GM23338 (cell line): ENCODE data around the gene SNAP25. TPM values are rescaled to one million over a fixed set of nuclear protein-coding genes. Genes with fewer than 3 reads are reported as not detected.

Source experiments
- ATAC-seq: fragments of 200-7000 bp; cut with Tn5 transposase; 3 replicates; pipeline ENCODE4 v1.9.1; 2020
- DNase-seq: peaks from one replicate; pipeline ENCODE4 v3.0.0-alpha.2; 2015; ENCODE audit warnings: low spot score
- H2AFZ ChIP-seq: fragments of 200-600 bp; sonication (generic); 2 replicates; pipeline ENCODE4 v1.8.0; 2016; ENCODE audit warnings: antibody characterized with exemption, mild to moderate bottlenecking, moderate library complexity
- H3F3A ChIP-seq: fragments of 200-600 bp; sonication (generic); replicated peaks from 2 replicates; pipeline ENCODE4 v1.8.0; 2017; ENCODE audit warnings: antibody characterized with exemption, mixed run types, low read depth
- H3K27ac ChIP-seq: fragments of 200-600 bp; sonication (generic); 2 replicates; pipeline ENCODE4 v1.6.1; 2016; ENCODE audit warnings: low read depth
- H3K27me3 ChIP-seq: fragments of 200-600 bp; sonication (generic); 2 replicates; pipeline ENCODE4 v1.8.0; 2016; ENCODE audit warnings: mild to moderate bottlenecking, mixed run types, moderate library complexity; ENCODE audit not compliant: insufficient read depth
- H3K36me3 ChIP-seq: fragments of 200-600 bp; sonication (generic); 2 replicates; pipeline ENCODE4 v1.8.0; 2016; ENCODE audit warnings: mild to moderate bottlenecking; ENCODE audit not compliant: insufficient read depth
- H3K4me1 ChIP-seq: fragments of 200-600 bp; sonication (generic); 2 replicates; pipeline ENCODE4 v1.8.0; 2016; ENCODE audit warnings: mild to moderate bottlenecking, moderate library complexity; ENCODE audit not compliant: insufficient read depth
- H3K4me2 ChIP-seq: fragments of 200-600 bp; sonication (generic); 2 replicates; pipeline ENCODE4 v1.7.1; 2017; ENCODE audit warnings: mixed run types
- H3K4me3 ChIP-seq: fragments of 200-600 bp; sonication (generic); 2 replicates; pipeline ENCODE4 v1.6.1; 2016; ENCODE audit warnings: mixed run types
- H3K79me2 ChIP-seq: fragments of 200-600 bp; sonication (generic); replicated peaks from 2 replicates; pipeline ENCODE4 v1.8.0; 2017; ENCODE audit warnings: mild to moderate bottlenecking; ENCODE audit not compliant: insufficient read depth
- H3K9me2 ChIP-seq: fragments of 200-600 bp; sonication (generic); 2 replicates; pipeline ENCODE4 v1.8.0; 2017; ENCODE audit not compliant: insufficient read depth
- H4K20me1 ChIP-seq: fragments of 200-600 bp; sonication (generic); replicated peaks from 2 replicates; pipeline ENCODE4 v1.8.0; 2017; ENCODE audit warnings: mild to moderate bottlenecking; ENCODE audit not compliant: insufficient read depth
- H3K27ac Mint-ChIP-seq: 2 replicates; pipeline ENCODE4 v1.8.0; 2020; ENCODE audit warnings: inconsistent platforms, mild to moderate bottlenecking, moderate library complexity, mixed read lengths
- H3K27me3 Mint-ChIP-seq: 3 replicates; pipeline ENCODE4 v1.8.0; 2022; ENCODE audit warnings: low read depth, mild to moderate bottlenecking, moderate library complexity, mixed read lengths, inconsistent platforms; ENCODE audit not compliant: insufficient read depth, poor library complexity
- H3K36me3 Mint-ChIP-seq: 3 replicates; pipeline ENCODE4 v1.8.0; 2021; ENCODE audit warnings: low read depth, mild to moderate bottlenecking, inconsistent platforms, moderate library complexity, mixed read lengths
- H3K4me1 Mint-ChIP-seq: 3 replicates; pipeline ENCODE4 v1.8.0; 2020; ENCODE audit warnings: mild to moderate bottlenecking, inconsistent platforms, mixed read lengths
- H3K4me3 Mint-ChIP-seq: 3 replicates; pipeline ENCODE4 v1.8.0; 2021; ENCODE audit warnings: moderate library complexity, mild to moderate bottlenecking, inconsistent platforms, mixed read lengths
- H3K9me3 Mint-ChIP-seq: 3 replicates; pipeline ENCODE4 v1.8.0; 2020; ENCODE audit warnings: moderate library complexity, mild to moderate bottlenecking, inconsistent platforms, mixed read lengths
- CREB1 ChIP-seq: fragments of 250-450 bp; sonication (Bioruptor Pico); IDR thresholded peaks from 2 replicates; pipeline ENCODE4 v1.5.0; 2020; ENCODE audit warnings: low read depth, mild to moderate bottlenecking, moderate library complexity
- EZH2 ChIP-seq: fragments of 200-600 bp; sonication (generic); IDR thresholded peaks from one replicate; pipeline ENCODE4 v1.8.0; 2017; ENCODE audit warnings: antibody characterized with exemption, mild to moderate bottlenecking, low read depth; ENCODE audit not compliant: unreplicated experiment
- EZH2phosphoT487 ChIP-seq: fragments of 200-600 bp; sonication (generic); IDR thresholded peaks from one replicate; pipeline ENCODE4 v1.8.1; 2018; ENCODE audit warnings: antibody characterized with exemption; ENCODE audit not compliant: unreplicated experiment
- JUNB ChIP-seq: IDR thresholded peaks from one replicate; pipeline ENCODE4 v1.6.1; 2016; ENCODE audit warnings: antibody characterized with exemption; ENCODE audit not compliant: unreplicated experiment
- NANOG ChIP-seq: IDR thresholded peaks from 2 replicates; pipeline ENCODE4 v1.6.1; 2016; ENCODE audit warnings: antibody characterized with exemption, borderline replicate concordance
- POLR2AphosphoS5 ChIP-seq: IDR thresholded peaks from 2 replicates; pipeline ENCODE4 v1.6.1; 2016; ENCODE audit warnings: antibody characterized with exemption, low read depth
- ZNF114 ChIP-seq: fragments of 250-450 bp; sonication (Bioruptor Pico); IDR thresholded peaks from 2 replicates; pipeline ENCODE4 v1.5.0; 2020; ENCODE audit warnings: mild to moderate bottlenecking, moderate library complexity
- ZNF331 ChIP-seq: fragments of 250-450 bp; sonication (Bioruptor Pico); IDR thresholded peaks from 2 replicates; pipeline ENCODE4 v1.5.0; 2020; ENCODE audit warnings: low read depth, mild to moderate bottlenecking, moderate library complexity
- polyA plus RNA-seq: library from polyadenylated mRNA; unstranded; fragments of >200 nt; fragmentation: Nextera tagmentation; extraction: Ambion mirVana; gene quantifications from 2 replicates; pipeline ENCODE4 v1.2.1, GENCODE V29; 2016
- total RNA-seq: library from RNA; depleted of rRNA; stranded (reverse); fragments of >200 nt; shearing (Covaris generic); gene quantifications from 2 replicates; pipeline ENCODE4 v1.2.3, GENCODE V29; 2014
- TF ChIP-seq, protein P1 (sequence below), 2 experiments: fragments of 200-600 bp in 1 of 2; sonication (generic) in 1 of 2; conservative IDR thresholded peaks; 2 replicates each; pipeline versions ENCODE4 v1.5.1 to v1.6.1; 2016 to 2017; ENCODE audit warnings: antibody characterized with exemption in 2 of 2, low read depth in 2 of 2, mild to moderate bottlenecking in 2 of 2, moderate library complexity in 1 of 2
- TF ChIP-seq, protein P2 (sequence below): fragments of 250-450 bp; sonication (Bioruptor Pico); IDR thresholded peaks from 2 replicates; pipeline ENCODE4 v1.5.0; 2020; ENCODE audit warnings: mild to moderate bottlenecking, moderate library complexity
- TF ChIP-seq, protein P3 (sequence below): IDR thresholded peaks from one replicate; pipeline ENCODE4 v1.6.1; 2018; ENCODE audit warnings: antibody characterized with exemption; ENCODE audit not compliant: unreplicated experiment

The SNAP25 gene
- total and polyA plus RNA-seq, 2 experiments from 2014 or later: 0.82 to 1.3 TPM

DNA sequence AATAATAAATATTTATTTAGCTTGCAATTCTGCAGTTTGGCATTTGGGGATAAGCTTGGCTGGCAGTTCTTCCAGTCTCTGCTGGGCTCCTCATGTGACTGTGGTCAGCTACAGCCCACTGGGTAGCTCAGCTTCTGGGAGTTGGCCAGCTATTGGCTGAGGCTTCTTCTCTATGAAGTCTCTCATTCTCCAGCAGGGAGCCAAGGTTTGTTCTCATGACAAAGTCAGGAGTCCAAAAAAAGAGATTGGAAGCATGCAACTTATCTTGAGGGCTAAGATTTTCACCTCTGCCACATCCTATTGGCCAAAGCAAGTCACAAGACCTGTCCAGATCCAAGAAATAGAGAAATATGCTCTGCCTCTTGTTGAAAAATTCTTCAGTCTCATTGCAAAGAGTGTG, 94.6 kb downstream of the SNAP25 start (continued):
- TF ChIP-seq JUNB: no peak
- no peak for TF ChIP-seq ZNF331 (CRISPR knock-in tag)
- no peak for TF ChIP-seq NANOG
- TF ChIP-seq ZNF114 (CRISPR knock-in tag): no peak
- no peak for TF ChIP-seq EZH2phosphoT487
- TF ChIP-seq EZH2: no peak

DNA sequence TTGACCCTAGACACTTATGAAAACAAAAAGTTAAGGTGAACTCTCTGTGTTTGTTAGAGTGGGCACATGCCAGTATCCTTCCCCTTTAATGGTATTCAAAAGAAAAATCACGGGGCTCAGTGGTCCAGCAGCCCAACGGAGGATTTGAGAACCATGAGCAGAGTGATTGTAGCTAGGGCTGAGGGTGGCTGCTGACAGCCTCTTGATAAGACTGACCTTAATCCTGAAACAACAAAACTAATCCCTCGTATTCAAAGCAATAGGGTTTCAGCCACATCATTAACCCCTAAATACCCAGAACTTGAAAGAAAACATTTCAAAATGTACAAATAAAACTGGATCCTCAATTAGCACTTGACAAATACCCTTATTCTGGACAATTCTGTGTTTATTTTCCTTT, 95.1 kb downstream of the SNAP25 start:
- Histone ChIP-seq H3K9me2 (peaks cover 12% of the 10 kb centered on the region), H3K27me3 (no peaks in the 10 kb centered on the region), H3K79me2 (no peaks in the 10 kb centered on the region), H4K20me1 (no peaks in the 10 kb centered on the region), H3K4me3 (no peak overlapping the region), H3K4me1 (peaks cover 25% of the 10 kb centered on the region), H3K36me3 (peaks cover 3% of the 10 kb centered on the region; the same call in 1 of the 2 replicates), H3F3A (no peaks in the 10 kb centered on the region), H3K4me2 (peak overlapping the region; percentile 59; the same call in 1 of the 2 replicates), H3K27ac (no peak overlapping the region), H2AFZ (peak overlapping the region; percentile 10; the same call in 1 of the 2 replicates)
- H3K27ac Mint-ChIP-seq: no peak overlapping the region
- H3K27me3 Mint-ChIP-seq: peaks cover 2% of the 10 kb centered on the region
- DNase-seq (no peak), ATAC-seq (peak; percentile 58)
- TF ChIP-seq, protein P1, sequence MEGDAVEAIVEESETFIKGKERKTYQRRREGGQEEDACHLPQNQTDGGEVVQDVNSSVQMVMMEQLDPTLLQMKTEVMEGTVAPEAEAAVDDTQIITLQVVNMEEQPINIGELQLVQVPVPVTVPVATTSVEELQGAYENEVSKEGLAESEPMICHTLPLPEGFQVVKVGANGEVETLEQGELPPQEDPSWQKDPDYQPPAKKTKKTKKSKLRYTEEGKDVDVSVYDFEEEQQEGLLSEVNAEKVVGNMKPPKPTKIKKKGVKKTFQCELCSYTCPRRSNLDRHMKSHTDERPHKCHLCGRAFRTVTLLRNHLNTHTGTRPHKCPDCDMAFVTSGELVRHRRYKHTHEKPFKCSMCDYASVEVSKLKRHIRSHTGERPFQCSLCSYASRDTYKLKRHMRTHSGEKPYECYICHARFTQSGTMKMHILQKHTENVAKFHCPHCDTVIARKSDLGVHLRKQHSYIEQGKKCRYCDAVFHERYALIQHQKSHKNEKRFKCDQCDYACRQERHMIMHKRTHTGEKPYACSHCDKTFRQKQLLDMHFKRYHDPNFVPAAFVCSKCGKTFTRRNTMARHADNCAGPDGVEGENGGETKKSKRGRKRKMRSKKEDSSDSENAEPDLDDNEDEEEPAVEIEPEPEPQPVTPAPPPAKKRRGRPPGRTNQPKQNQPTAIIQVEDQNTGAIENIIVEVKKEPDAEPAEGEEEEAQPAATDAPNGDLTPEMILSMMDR (conservative IDR thresholded peaks at IDR 0.05; ENCODE audit: low read depth in 2 of 2): no peak
- TF ChIP-seq ZNF331 (CRISPR knock-in tag) (no peak), EZH2 (no peak), JUNB (no peak), POLR2AphosphoS5 (no peak), EZH2phosphoT487 (no peak), CREB1 (CRISPR knock-in tag) (no peak)
- TF ChIP-seq, protein P2, sequence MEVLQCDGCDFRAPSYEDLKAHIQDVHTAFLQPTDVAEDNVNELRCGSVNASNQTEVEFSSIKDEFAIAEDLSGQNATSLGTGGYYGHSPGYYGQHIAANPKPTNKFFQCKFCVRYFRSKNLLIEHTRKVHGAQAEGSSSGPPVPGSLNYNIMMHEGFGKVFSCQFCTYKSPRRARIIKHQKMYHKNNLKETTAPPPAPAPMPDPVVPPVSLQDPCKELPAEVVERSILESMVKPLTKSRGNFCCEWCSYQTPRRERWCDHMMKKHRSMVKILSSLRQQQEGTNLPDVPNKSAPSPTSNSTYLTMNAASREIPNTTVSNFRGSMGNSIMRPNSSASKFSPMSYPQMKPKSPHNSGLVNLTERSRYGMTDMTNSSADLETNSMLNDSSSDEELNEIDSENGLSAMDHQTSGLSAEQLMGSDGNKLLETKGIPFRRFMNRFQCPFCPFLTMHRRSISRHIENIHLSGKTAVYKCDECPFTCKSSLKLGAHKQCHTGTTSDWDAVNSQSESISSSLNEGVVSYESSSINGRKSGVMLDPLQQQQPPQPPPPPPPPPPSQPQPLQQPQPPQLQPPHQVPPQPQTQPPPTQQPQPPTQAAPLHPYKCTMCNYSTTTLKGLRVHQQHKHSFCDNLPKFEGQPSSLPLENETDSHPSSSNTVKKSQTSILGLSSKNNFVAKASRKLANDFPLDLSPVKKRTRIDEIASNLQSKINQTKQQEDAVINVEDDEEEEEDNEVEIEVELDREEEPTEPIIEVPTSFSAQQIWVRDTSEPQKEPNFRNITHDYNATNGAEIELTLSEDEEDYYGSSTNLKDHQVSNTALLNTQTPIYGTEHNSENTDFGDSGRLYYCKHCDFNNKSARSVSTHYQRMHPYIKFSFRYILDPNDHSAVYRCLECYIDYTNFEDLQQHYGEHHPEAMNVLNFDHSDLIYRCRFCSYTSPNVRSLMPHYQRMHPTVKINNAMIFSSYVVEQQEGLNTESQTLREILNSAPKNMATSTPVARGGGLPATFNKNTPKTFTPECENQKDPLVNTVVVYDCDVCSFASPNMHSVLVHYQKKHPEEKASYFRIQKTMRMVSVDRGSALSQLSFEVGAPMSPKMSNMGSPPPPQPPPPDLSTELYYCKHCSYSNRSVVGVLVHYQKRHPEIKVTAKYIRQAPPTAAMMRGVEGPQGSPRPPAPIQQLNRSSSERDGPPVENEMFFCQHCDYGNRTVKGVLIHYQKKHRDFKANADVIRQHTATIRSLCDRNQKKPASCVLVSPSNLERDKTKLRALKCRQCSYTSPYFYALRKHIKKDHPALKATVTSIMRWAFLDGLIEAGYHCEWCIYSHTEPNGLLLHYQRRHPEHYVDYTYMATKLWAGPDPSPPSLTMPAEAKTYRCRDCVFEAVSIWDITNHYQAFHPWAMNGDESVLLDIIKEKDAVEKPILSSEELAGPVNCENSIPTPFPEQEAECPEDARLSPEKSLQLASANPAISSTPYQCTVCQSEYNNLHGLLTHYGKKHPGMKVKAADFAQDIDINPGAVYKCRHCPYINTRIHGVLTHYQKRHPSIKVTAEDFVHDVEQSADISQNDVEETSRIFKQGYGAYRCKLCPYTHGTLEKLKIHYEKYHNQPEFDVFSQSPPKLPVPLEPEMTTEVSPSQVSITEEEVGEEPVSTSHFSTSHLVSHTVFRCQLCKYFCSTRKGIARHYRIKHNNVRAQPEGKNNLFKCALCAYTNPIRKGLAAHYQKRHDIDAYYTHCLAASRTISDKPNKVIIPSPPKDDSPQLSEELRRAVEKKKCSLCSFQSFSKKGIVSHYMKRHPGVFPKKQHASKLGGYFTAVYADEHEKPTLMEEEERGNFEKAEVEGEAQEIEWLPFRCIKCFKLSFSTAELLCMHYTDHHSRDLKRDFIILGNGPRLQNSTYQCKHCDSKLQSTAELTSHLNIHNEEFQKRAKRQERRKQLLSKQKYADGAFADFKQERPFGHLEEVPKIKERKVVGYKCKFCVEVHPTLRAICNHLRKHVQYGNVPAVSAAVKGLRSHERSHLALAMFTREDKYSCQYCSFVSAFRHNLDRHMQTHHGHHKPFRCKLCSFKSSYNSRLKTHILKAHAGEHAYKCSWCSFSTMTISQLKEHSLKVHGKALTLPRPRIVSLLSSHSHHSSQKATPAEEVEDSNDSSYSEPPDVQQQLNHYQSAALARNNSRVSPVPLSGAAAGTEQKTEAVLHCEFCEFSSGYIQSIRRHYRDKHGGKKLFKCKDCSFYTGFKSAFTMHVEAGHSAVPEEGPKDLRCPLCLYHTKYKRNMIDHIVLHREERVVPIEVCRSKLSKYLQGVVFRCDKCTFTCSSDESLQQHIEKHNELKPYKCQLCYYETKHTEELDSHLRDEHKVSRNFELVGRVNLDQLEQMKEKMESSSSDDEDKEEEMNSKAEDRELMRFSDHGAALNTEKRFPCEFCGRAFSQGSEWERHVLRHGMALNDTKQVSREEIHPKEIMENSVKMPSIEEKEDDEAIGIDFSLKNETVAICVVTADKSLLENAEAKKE (CRISPR knock-in tag): no peak
- TF ChIP-seq, protein P3, sequence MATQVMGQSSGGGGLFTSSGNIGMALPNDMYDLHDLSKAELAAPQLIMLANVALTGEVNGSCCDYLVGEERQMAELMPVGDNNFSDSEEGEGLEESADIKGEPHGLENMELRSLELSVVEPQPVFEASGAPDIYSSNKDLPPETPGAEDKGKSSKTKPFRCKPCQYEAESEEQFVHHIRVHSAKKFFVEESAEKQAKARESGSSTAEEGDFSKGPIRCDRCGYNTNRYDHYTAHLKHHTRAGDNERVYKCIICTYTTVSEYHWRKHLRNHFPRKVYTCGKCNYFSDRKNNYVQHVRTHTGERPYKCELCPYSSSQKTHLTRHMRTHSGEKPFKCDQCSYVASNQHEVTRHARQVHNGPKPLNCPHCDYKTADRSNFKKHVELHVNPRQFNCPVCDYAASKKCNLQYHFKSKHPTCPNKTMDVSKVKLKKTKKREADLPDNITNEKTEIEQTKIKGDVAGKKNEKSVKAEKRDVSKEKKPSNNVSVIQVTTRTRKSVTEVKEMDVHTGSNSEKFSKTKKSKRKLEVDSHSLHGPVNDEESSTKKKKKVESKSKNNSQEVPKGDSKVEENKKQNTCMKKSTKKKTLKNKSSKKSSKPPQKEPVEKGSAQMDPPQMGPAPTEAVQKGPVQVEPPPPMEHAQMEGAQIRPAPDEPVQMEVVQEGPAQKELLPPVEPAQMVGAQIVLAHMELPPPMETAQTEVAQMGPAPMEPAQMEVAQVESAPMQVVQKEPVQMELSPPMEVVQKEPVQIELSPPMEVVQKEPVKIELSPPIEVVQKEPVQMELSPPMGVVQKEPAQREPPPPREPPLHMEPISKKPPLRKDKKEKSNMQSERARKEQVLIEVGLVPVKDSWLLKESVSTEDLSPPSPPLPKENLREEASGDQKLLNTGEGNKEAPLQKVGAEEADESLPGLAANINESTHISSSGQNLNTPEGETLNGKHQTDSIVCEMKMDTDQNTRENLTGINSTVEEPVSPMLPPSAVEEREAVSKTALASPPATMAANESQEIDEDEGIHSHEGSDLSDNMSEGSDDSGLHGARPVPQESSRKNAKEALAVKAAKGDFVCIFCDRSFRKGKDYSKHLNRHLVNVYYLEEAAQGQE: no peak
- H3K9me3 Mint-ChIP-seq: peaks cover 19% of the 10 kb centered on the region
- H3K4me1 Mint-ChIP-seq: peaks cover 25% of the 10 kb centered on the region
- H3K36me3 Mint-ChIP-seq: peaks cover 6% of the 10 kb centered on the region; the same call in 1 of the 3 replicates
- no peak overlapping the region for H3K4me3 Mint-ChIP-seq
